Kidney tubule cell (primary cell): ENCODE results near the gene SLFN11.
"Not testable (repeated sequence)": the region's sequence is repeated elsewhere in the genome, so short reads cannot be mapped to it uniquely, and the experiment has no call there.

Experiments
- DNase-seq: peaks from one replicate; pipeline ENCODE4 v3.0.0-alpha.2; 2018; ENCODE audit warnings: low spot score

The SLFN11 gene

GRCh38 chr17:35361027-35361426, 12.4 kb downstream of the SLFN11 start:
- no peak for DNase-seq

- no peak for DNase-seq
Observed at GRCh38 chr17:35359398-35359797, 14.0 kb downstream of the SLFN11 start.

GRCh38 chr17:35352284-35352683, 21.1 kb downstream of the SLFN11 start:
- no peak for DNase-seq

- no peak for DNase-seq
Observed at GRCh38 chr17:35350493-35350892, 22.9 kb downstream of the SLFN11 start.

DNA sequence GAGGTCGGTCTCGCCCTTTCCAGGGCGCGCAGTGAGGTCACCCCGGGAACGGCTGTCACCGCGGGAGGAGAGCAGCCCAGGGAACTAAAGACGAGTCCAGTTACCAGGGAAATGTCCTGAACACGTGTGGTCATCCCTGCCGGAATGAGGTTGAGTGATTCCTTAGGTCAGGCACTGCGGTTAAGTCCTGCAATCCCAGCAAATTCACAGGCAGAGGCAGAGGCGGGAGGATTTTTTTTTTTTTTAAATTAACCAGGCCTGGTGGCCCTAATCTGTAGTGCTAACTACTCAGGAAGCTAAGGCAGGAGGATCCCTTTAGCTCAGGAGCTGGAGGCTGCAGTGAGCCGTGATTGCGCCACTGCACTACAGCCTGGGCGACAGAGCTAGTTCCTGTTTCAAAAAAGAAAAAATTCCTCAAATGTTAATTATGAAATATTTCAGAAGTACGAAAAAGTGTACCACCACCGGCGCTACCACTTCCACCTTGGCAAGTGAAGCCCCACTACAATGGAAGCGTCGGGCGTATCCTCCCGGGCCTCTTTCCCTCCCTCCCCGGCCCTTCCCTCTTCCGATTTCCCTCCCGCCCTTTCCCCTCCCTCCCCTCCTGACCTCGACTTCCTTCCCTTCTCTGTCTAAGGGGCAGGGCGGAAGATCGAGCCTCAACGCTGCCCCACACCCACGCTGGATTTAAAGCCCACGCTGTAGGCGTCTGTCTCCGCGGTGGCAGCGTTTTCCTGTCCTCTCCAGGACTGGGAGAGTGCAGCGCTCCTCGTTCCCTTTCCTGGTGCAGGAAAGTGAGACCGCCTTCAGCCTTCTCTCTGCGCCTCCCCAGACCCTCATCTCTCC, 27.3 kb downstream of the SLFN11 start:
- peak; percentile 59 for DNase-seq

- no peak for DNase-seq
Observed at GRCh38 chr17:35345445-35345925, 27.9 kb downstream of the SLFN11 start.

GRCh38 chr17:35344262-35344661, 29.2 kb downstream of the SLFN11 start:
- no peak for DNase-seq

GRCh38 chr17:35342276-35342675, 31.1 kb downstream of the SLFN11 start:
- no peak for DNase-seq

- DNase-seq: no peak
Observed at GRCh38 chr17:35341411-35341992, 31.9 kb downstream of the SLFN11 start.

GRCh38 chr17:35338230-35338629, 35.2 kb downstream of the SLFN11 start:
- DNase-seq: no peak

DNA sequence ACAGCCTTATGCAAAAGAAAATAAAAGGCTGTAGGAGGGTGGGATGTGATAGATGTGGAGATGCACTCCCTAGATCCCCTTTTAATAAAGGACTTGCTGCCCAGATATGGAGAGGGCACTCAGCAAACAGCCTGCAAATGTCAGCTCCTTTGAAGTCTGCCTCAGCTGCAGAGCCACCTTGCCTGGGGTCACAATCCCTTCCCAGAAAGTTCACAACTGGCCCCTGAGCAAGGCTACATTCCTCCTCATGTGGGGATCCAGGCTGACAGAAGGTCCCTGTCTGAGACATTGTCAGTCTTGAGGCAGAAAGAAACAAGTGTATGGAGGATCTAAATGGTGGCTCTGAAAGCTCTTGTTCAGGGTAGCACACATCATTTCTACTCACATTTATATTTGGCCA, 36.1 kb downstream of the SLFN11 start:
- DNase-seq: no peak

GRCh38 chr17:35333578-35333977, 39.8 kb downstream of the SLFN11 start:
- DNase-seq: not testable (repeated sequence)

GRCh38 chr17:35322749-35323148, 50.7 kb downstream of the SLFN11 start:
- no peak for DNase-seq

DNA sequence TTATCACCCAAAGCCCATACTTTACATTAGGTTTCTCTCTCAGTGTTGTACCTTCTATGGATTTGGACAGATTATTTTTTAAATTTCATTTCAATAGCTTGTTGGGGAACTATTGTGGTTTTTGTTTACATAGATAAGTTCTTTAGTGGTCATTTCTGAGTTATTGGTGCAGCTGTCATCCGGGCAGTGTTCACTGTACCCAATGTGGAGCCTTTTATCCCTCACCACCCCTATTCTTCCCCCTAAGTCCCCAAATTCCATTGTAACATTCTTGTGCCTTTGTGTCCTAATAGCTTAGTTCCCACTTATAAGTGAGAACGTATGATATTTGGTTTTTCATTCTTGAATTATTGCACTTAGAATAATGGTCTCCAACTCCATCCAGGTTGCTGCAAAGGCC, 57.5 kb downstream of the SLFN11 start:
- DNase-seq: no peak

GRCh38 chr17:35315283-35315682, 58.1 kb downstream of the SLFN11 start:
- peak; percentile 36 for DNase-seq

DNA sequence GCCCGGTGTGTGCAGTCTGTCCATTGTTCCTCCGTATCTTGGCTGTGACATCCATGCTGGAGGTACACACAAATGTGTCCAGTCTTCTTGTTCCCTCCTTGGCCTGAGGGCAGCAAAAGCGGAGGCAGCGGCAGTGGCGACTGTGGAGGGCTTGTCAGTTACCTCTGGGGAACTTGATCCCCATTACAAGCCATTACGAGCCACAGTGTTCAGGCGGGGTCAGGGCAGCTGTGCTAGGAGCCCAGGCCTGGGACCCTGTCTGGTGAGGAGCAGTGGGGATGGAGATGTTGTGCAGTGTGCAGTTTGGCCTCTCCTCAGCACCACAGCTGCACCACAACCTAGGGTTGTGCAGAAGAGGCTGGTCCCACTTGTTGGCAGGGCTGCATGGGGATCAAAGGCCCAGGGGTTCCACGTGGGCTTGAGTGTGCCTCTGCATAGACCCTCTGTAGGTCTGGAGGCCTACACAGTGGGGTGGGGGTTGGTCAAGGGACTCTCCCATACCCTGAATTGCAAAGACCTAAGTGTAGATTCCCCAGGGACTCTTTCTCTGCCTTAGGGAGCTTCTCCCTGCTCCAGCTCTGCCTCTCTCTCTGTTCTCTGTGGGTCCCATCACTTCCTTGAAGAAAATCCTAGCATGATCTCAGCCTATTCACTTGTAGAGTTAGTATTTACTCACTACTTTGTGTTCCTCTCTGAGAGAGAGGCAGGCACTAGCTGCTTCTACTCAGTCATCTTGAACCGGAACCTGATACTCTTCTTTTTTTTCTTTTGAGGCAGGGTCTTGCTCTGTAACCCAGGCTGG, 58.8 kb downstream of the SLFN11 start:
- DNase-seq: peak; percentile 16

GRCh38 chr17:35313875-35314409, 59.5 kb downstream of the SLFN11 start:
- DNase-seq: no peak

DNA sequence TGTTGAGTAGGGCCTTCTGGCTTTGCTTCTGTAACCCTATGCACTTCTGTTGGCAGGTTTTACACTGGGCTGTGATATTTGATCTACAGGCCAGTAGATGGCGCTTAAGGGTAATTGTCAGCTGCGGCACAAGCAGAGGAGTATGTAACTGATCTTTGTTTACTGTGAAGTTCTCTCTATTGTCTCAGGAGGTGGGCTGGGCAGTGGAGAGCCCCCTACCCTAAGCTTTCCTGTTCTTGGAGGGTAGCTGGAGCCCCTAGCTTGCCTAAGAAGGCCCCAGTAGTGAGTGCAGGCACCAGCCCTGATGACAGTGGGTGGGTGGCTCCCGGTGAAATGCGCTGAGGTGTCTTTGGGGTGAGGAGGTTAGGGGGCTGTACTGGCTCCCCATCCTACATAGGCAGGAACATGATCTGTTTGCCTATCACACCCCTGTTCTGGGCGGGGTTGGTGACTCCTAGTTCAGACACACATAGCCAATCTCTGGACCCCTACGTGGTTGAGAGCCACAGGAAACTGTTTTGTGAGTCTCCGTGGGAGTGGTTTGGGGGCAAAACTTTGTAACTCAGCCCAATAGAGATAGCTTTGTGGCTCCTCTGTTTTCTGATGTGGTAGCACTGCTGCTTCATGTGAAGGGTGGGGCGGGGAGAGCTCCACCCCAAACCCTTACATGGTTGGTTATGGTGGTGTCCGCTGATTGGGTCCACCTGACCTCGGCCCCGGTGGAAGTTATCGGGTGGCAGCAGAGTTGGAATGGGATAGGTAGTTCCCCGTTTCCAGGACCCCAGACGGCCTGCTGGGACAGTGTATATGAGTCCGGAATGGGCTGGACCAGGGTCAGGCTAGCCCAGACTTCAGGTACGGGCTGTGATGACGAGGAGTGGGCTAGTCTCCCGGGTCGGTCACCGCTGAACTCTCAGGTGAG, 60.4 kb downstream of the SLFN11 start:
- peak; percentile 72 for DNase-seq

DNA sequence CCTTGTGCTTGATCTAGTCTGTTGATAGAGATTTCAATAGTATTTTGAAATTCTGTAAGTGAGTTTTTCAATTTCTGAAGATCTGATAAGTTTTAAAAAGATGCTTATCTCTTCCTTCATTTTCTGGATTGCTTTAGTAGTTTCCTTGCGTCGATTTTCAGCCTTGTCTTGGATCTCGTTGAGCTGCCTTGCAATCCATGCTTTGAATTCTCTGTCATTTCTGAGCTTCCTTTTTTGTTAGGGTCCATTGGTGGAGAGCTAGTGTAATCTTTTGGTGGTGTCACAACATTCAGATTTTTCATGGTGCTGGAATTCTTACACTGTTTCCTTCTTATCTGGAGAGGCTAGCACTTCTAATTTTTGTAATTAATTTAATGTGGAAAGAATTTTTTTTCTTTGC, 61.1 kb downstream of the SLFN11 start:
- DNase-seq: no peak

GRCh38 chr17:35309345-35309744, 64.1 kb downstream of the SLFN11 start:
- not testable (repeated sequence) for DNase-seq
